Body of pancreas (tissue), 4 donors: ENCODE measurements around the gene MEA1. TPM values are rescaled to one million over a fixed set of nuclear protein-coding genes. Genes with fewer than 3 reads are reported as not detected.
A peak's percentile ranks its signal among the peaks of the same experiment; 100 is the strongest.

Experiments used
- ATAC-seq: fragments of 150-250 bp; one replicate; pipeline ENCODE4 v1.9.1; 2016
- DNase-seq, 4 donors: peaks; one replicate each; pipeline ENCODE4 v3.0.0-alpha.2; 2019
- H3K27ac ChIP-seq, 4 donors: fragments of 200-600 bp; sonication (generic); 1 replicate in 3 of 4; 2 replicates in 1 of 4; pipeline versions ENCODE4 v1.5.1 to v1.6.1; 2016 to 2019; ENCODE audit warnings: mild to moderate bottlenecking in 1 of 4, mixed read lengths in 1 of 4, moderate library complexity in 1 of 4
- H3K27me3 ChIP-seq, 2 donors: fragments of 200-600 bp; sonication (generic); one replicate each; pipeline ENCODE4 v1.6.0; 2016; ENCODE audit warnings: mild to moderate bottlenecking in 1 of 2
- H3K36me3 ChIP-seq, 2 donors: fragments of 200-600 bp; sonication (generic); replicated peaks in 1 of 2; 2 replicates each; pipeline ENCODE4 v1.5.1; 2016; ENCODE audit warnings: low read depth in 2 of 2; ENCODE audit not compliant: insufficient read depth in 1 of 2
- H3K4me1 ChIP-seq: fragments of 200-600 bp; sonication (generic); one replicate; pipeline ENCODE4 v1.6.0; 2016
- H3K4me3 ChIP-seq, 2 donors: fragments of 200-600 bp; sonication (generic); 1 replicate in 1 of 2; 2 replicates in 1 of 2; pipeline ENCODE4 v1.5.1; 2016 to 2019
- H3K9me3 ChIP-seq, 3 donors: fragments of 200-600 bp; sonication (generic); 1 replicate in 2 of 3; 2 replicates in 1 of 3; pipeline ENCODE4 v1.5.1; 2016
- POLR2A ChIP-seq, 3 donors: fragments of 450-650 bp; IDR thresholded peaks; one replicate each; pipeline ENCODE4 v1.6.1; 2016; ENCODE audit warnings: antibody characterized with exemption in 3 of 3, mild to moderate bottlenecking in 2 of 3
- WGBS, 2 donors: methylation state at CpG; one replicate each; pipeline ENCODE4 v1.1.5; 2017; 5-methylcytosine and 5-hydroxymethylcytosine counted together
- intact Hi-C: fragments of 100-400 bp; cut with DNase I; formaldehyde crosslinking; loops from one replicate; pipeline ENCODE4 v1.15.1; 2023
- total RNA-seq, 2 donors: library from RNA; depleted of rRNA; stranded (reverse); fragments of >200 nt; gene quantifications; one replicate each; pipeline ENCODE4 v1.1.0, GENCODE V29; 2016
- TF ChIP-seq, protein P1 (sequence below), 7 experiments: fragments of 450-650 bp in 4 of 7; fragments of 200-600 bp in 3 of 7; sonication (generic) in 3 of 7; IDR thresholded peaks; one replicate each; pipeline ENCODE4 v1.5.1; 2016 to 2019; ENCODE audit warnings: antibody characterized with exemption in 7 of 7

Gene MEA1
- total RNA-seq, 2 donors from 2014 or later, result 17.5 to 32.9 TPM

DNA sequence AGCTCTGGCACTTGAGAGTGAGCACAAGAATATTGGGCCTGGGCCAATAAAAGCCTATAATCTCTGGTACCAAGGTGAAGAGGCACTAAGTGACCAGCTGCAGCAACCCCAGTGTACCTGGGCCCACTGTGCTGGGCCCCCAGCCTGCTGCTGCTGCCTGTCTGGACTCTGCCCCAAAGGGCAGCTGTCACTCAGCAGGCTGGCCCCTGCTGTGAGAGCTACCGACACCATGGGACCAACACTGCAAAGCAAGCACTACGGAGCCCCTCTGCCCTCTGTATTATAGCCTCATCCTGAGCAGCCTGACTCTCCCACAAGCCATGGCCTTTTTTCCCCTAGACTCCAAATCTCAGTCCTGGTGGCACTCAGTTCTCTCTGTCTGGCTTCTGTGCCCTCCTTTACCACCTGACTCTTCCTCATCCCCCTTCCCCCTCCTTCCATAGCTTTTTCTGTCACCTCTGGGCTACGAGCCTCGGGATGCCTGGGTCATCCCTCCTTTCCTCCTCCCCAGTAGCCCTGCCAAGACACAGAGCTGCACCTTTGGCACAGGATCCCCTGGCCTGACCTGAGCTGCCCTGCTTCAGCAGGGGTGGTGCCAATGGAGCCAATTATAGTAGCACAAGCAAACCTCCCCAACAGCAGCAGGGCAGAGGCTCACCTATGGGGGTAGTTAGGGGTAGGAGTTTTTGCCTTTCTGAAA, 21.9 kb upstream of the MEA1 start:
- H3K36me3 ChIP-seq, result peaks cover 0 to 28% of the 10 kb centered on the region in 2 donors
- 57 to 72% methylated on average over 4 of the region's 4 CpGs for WGBS, 2 donors

DNA sequence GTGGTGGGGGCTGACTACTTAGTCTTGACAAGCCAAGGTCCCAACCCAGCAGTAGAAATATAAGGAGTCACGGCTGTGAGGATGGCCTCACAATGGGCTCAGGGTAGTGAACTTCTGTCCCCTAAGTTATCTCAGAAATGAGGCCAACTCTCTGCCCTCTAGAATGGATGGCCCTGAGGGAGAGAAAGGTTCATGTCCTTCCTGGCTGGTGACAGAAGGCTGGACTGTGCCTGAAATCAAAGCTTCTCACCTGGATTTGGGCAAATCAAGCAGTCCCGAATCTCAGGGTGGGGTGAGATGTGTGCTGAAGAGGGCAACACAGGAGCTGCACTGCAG, 20.4 kb upstream of the MEA1 start:
- H3K36me3 ChIP-seq, result peaks cover 0 to 29% of the 10 kb centered on the region in 2 donors

More for the DNA sequence above, 21.9 kb upstream of the MEA1 start:
- intact Hi-C loops, result no loop called here
- Histone ChIP-seq H3K9me3 (no peaks in the 10 kb centered on the region), H3K27ac (no peak overlapping the region), H3K4me1 (no peaks in the 10 kb centered on the region), H3K4me3 (no peak overlapping the region), H3K27me3 (no peaks in the 10 kb centered on the region)
- ATAC-seq (peak; percentile 25), DNase-seq (no peak)
- TF ChIP-seq, protein P1, sequence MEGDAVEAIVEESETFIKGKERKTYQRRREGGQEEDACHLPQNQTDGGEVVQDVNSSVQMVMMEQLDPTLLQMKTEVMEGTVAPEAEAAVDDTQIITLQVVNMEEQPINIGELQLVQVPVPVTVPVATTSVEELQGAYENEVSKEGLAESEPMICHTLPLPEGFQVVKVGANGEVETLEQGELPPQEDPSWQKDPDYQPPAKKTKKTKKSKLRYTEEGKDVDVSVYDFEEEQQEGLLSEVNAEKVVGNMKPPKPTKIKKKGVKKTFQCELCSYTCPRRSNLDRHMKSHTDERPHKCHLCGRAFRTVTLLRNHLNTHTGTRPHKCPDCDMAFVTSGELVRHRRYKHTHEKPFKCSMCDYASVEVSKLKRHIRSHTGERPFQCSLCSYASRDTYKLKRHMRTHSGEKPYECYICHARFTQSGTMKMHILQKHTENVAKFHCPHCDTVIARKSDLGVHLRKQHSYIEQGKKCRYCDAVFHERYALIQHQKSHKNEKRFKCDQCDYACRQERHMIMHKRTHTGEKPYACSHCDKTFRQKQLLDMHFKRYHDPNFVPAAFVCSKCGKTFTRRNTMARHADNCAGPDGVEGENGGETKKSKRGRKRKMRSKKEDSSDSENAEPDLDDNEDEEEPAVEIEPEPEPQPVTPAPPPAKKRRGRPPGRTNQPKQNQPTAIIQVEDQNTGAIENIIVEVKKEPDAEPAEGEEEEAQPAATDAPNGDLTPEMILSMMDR (IDR thresholded peaks at IDR 0.05), result no peak
- TF ChIP-seq POLR2A (IDR thresholded peaks at IDR 0.05), result no peak

GRCh38 chr6:43033496-43034189, 19.9 kb upstream of the MEA1 start:
- no peak for DNase-seq
- no peak overlapping the region for H3K27ac ChIP-seq
- ATAC-seq, result no peak
- no peaks in the 10 kb centered on the region for H3K4me1 ChIP-seq
- peaks cover 4 to 25% of the 10 kb centered on the region in 2 donors for H3K36me3 ChIP-seq
- TF ChIP-seq POLR2A (IDR thresholded peaks at IDR 0.05), result no peak
- TF ChIP-seq, protein P1 (IDR thresholded peaks at IDR 0.05), result no peak
- no peaks in the 10 kb centered on the region for H3K9me3 ChIP-seq
- WGBS, 2 donors, result 77 to 82% methylated on average over 2 of the region's 2 CpGs
- H3K4me3 ChIP-seq, result no peak overlapping the region
- no peaks in the 10 kb centered on the region for H3K27me3 ChIP-seq
- intact Hi-C loops, result no loop called here

More for the DNA sequence above, 20.4 kb upstream of the MEA1 start:
- Histone ChIP-seq H3K4me3 (no peak overlapping the region), H3K27ac (no peak overlapping the region), H3K9me3 (no peaks in the 10 kb centered on the region), H3K27me3 (no peaks in the 10 kb centered on the region), H3K4me1 (no peaks in the 10 kb centered on the region)
- no peak for DNase-seq
- WGBS, 2 donors, result 89 to 94% methylated on average over 2 of the region's 2 CpGs
- TF ChIP-seq, protein P1 (IDR thresholded peaks at IDR 0.05), result no peak
- TF ChIP-seq POLR2A (IDR thresholded peaks at IDR 0.05), result no peak
- ATAC-seq, result no peak
- intact Hi-C loops, result no loop called here

DNA sequence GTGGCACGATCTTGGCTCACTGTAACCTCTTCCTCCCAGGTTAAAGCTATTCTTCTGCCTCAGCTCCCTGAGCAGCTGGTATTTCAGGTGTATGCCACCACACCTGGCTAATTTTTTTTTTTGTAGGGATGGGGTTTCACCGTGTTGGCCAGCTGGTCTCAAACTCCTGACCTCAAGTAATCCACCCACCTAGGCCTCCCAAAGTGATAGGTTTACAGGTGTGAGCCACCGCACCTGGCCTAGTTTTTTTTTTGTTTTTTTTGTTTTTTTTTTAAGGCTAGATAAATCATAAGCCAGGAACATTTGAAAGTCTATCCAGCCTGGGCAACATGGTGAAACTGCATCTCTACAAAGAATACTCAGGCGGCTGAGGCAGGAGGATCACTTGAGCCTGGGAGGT, 18.6 kb upstream of the MEA1 start:
- H3K4me1 ChIP-seq, result no peaks in the 10 kb centered on the region
- H3K36me3 ChIP-seq, result peaks cover 13 to 20% of the 10 kb centered on the region in 2 donors
- ATAC-seq, result no peak
- intact Hi-C loops, result no loop called here
- H3K27ac ChIP-seq, result no peak overlapping the region
- no peak for DNase-seq
- H3K4me3 ChIP-seq, result no peak overlapping the region
- no peak for TF ChIP-seq POLR2A (IDR thresholded peaks at IDR 0.05)
- TF ChIP-seq, protein P1 (IDR thresholded peaks at IDR 0.05), result no peak
- 87 to 89% methylated on average over 4 of the region's 4 CpGs for WGBS, 2 donors
- no peaks in the 10 kb centered on the region for H3K9me3 ChIP-seq
- no peaks in the 10 kb centered on the region for H3K27me3 ChIP-seq
